Chondrocyte (in vitro differentiated cells): ENCODE data around the gene BPIFA3. TPM values are rescaled to one million over a fixed set of nuclear protein-coding genes. Genes with fewer than 3 reads are reported as not detected.

Source experiments
- DNase-seq: peaks from one replicate; pipeline ENCODE4 v3.0.0; 2021; ENCODE audit warnings: mixed read lengths, low spot score
- H3K27ac Mint-ChIP-seq: one replicate; pipeline ENCODE4 v1.8.0; 2021; ENCODE audit warnings: mild to moderate bottlenecking, moderate library complexity, mixed read lengths; ENCODE audit not compliant: unreplicated experiment
- H3K27me3 Mint-ChIP-seq: 2 replicates; pipeline ENCODE4 v1.8.0; 2021; ENCODE audit warnings: low read depth, mixed read lengths
- H3K36me3 Mint-ChIP-seq: 2 replicates; pipeline ENCODE4 v1.8.0; 2021; ENCODE audit warnings: low read depth, mixed read lengths
- H3K4me1 Mint-ChIP-seq: 2 replicates; pipeline ENCODE4 v1.8.0; 2021; ENCODE audit warnings: low read depth, mild to moderate bottlenecking, mixed read lengths
- H3K4me3 Mint-ChIP-seq: one replicate; pipeline ENCODE4 v1.8.0; 2021; ENCODE audit warnings: mild to moderate bottlenecking, moderate library complexity, mixed read lengths; ENCODE audit not compliant: unreplicated experiment
- H3K9me3 Mint-ChIP-seq: 2 replicates; pipeline ENCODE4 v1.8.0; 2021; ENCODE audit warnings: low read depth, mixed read lengths
- total RNA-seq: library from RNA; stranded (reverse); gene quantifications from 3 replicates; pipeline ENCODE4 v1.2.1, GENCODE V29; 2021
- TF ChIP-seq, protein P1 (sequence below): fragments of 200-600 bp; sonication (generic); IDR thresholded peaks from 2 replicates; pipeline ENCODE4 v1.5.0; 2021; ENCODE audit warnings: antibody characterized with exemption, mild to moderate bottlenecking, moderate library complexity

The BPIFA3 gene
- total RNA-seq, 1 donor from 2014 or later = not detected

DNA sequence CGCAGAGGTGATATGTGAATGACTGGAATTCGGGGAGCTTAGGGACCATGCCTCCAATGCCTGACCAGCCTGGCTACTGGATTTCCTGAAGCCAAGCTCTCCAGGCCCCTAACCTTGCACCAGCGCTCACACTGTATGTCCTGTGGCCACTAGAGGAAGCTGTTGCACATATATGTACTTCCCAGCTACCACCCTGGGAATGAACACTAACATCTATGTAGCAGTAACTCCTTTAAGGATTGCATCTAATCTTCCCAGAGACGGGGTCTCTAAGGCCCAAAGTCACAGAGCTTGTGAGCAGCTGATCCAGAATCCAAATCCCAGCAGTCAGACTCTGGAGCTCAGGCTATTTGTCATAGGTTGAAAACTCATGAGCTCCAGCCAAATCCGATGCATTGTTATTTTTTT is 45.5 kb downstream of the BPIFA3 start:
- no peak for DNase-seq
- Mint-ChIP-seq H3K4me1 (no peaks in the 10 kb centered on the region), H3K27ac (no peak overlapping the region), H3K36me3 (no peaks in the 10 kb centered on the region), H3K4me3 (no peak overlapping the region), H3K27me3 (peaks cover 72% of the 10 kb centered on the region), H3K9me3 (peaks cover 7% of the 10 kb centered on the region)
- TF ChIP-seq, protein P1, sequence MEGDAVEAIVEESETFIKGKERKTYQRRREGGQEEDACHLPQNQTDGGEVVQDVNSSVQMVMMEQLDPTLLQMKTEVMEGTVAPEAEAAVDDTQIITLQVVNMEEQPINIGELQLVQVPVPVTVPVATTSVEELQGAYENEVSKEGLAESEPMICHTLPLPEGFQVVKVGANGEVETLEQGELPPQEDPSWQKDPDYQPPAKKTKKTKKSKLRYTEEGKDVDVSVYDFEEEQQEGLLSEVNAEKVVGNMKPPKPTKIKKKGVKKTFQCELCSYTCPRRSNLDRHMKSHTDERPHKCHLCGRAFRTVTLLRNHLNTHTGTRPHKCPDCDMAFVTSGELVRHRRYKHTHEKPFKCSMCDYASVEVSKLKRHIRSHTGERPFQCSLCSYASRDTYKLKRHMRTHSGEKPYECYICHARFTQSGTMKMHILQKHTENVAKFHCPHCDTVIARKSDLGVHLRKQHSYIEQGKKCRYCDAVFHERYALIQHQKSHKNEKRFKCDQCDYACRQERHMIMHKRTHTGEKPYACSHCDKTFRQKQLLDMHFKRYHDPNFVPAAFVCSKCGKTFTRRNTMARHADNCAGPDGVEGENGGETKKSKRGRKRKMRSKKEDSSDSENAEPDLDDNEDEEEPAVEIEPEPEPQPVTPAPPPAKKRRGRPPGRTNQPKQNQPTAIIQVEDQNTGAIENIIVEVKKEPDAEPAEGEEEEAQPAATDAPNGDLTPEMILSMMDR = peak; percentile 80

DNA sequence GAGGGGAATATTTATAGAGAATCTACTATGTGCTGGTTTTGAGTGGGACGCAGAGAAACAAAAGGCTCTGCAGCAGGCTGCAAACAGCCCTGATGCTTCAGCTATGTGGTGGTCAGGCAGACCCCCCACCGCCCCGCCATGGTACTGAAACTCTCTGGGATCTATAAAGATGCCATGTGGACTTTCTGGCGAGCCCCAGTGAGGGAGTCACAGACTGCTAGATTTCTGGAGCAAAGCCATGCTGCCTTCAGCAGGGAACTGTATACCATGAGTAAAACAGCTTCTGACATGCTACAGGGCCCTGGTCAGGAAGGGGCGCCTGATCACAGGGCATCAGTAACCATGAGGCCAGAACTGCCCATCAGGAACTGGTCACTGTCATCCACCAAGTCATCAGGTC is 46.6 kb downstream of the BPIFA3 start:
- Mint-ChIP-seq H3K27ac (no peak overlapping the region), H3K9me3 (peaks cover 7% of the 10 kb centered on the region), H3K36me3 (no peaks in the 10 kb centered on the region), H3K4me1 (no peaks in the 10 kb centered on the region), H3K4me3 (no peak overlapping the region), H3K27me3 (peaks cover 77% of the 10 kb centered on the region)
- TF ChIP-seq, protein P1 = no peak
- DNase-seq = no peak

DNA sequence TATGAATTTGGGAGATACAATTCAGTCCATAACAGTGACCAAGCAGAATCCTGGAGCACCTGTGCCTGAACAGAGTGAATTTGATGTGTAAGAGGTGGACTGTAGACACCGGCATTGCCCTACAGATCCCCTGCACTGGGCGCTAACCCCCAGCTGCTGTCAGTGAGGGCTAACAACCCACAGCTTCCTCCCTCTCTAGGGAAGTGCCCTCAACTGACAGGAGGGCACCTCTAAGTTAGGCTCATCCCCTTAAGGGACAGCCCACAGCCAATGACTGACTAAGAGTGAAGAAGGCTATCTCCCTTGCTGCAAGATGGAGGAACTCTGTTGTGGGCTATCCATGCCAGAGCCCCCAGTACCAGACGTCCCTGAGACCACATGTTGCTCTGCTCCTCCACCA is 50.5 kb downstream of the BPIFA3 start:
- DNase-seq = peak; percentile 30
- H3K36me3 Mint-ChIP-seq = no peaks in the 10 kb centered on the region
- H3K4me3 Mint-ChIP-seq = no peak overlapping the region
- H3K27ac Mint-ChIP-seq = no peak overlapping the region
- H3K27me3 Mint-ChIP-seq = peaks cover 79% of the 10 kb centered on the region
- peaks cover 3% of the 10 kb centered on the region for H3K9me3 Mint-ChIP-seq
- no peaks in the 10 kb centered on the region for H3K4me1 Mint-ChIP-seq
- TF ChIP-seq, protein P1 = no peak

DNA sequence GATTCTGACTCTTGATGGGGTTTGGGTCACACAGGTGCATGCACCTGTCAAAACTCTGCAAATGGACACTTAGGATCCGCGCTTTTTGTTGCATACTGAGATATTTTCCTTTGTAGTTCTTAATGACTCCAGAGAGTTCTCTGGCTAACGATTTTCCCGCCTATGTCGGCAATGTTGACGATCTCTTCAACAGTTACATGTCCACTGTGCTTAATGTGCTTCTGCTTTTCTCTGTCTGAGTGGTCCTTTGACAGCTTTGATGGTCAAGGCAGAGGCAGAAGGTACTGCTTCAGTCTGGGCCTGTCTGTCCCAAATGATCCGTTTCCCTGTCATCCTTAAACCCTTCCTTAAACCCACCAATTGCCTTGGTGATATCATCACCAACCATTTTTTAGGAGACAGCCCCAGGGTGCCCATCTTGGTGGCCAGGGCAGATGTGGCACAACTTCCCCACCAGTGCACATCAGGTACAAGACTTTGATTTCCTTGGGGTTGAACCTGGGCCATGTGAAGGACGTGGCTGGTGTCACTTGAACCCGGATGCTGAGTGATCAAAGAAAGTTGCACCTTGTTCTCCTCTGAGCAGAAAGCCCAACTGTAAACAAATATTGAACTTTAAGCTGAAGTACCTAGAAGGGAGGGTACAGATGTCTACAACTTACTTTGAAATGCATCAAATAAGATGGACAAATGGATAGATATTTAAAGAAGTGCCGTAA is 55.2 kb downstream of the BPIFA3 start:
- Mint-ChIP-seq H3K36me3 (no peaks in the 10 kb centered on the region), H3K4me3 (no peak overlapping the region)

DNA sequence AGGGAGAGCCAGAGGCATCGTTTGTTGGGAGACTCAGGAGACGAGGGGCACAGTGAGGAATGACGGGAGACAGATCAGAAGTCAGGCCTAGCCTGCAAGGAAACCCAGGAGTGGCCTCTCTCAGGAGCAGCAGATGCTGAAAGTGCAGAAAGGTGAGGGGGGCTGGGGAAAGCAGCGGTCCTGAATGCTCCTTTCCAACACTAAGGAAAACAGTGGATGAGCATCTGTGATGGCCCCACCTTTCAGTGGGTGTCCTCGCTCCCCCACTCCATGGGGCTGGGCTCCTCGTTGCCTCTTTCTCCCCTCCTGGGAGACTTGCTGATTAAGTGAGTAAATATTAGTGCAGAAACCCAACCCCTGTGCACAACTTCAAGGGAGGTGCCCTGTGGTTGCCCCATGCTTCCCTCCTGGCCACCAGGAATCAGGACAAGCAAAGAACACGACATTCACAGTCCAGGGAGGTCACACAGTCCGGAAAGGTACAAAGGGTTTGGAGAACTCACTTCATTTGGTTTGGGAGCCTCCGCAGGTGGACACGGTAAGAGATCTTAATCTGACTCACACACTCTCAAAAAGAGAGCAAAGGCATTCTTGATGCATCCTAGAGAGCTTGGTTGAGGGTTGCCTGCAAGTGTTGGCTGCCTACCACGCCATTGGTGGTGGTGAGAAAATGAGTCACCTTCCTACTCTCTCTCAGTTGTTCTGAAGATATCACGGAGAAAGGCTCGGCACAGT is 56.1 kb downstream of the BPIFA3 start:
- H3K4me3 Mint-ChIP-seq = no peak overlapping the region
- DNase-seq = peak; percentile 59
- no peak overlapping the region for H3K27ac Mint-ChIP-seq
- no peaks in the 10 kb centered on the region for H3K9me3 Mint-ChIP-seq
- TF ChIP-seq, protein P1 = no peak
- no peaks in the 10 kb centered on the region for H3K36me3 Mint-ChIP-seq
- no peaks in the 10 kb centered on the region for H3K4me1 Mint-ChIP-seq
- H3K27me3 Mint-ChIP-seq = peaks cover 67% of the 10 kb centered on the region

More for the DNA sequence above, 55.2 kb downstream of the BPIFA3 start:
- TF ChIP-seq, protein P1 = no peak
- Mint-ChIP-seq H3K9me3 (no peaks in the 10 kb centered on the region), H3K27ac (no peak overlapping the region), H3K27me3 (peaks cover 66% of the 10 kb centered on the region), H3K4me1 (no peaks in the 10 kb centered on the region)
- DNase-seq = peak; percentile 4
